Parathyroid adenoma (tissue), 2 donors: Measurements from ENCODE around the gene FURIN.

ENCODE experiments used
- H2AFZ ChIP-seq: fragments of 300-600 bp; sonication (generic); one replicate; pipeline ENCODE4 v1.7.0; 2017; ENCODE audit warnings: antibody characterized with exemption, mild to moderate bottlenecking
- H3K27ac ChIP-seq: fragments of 300-600 bp; sonication (generic); one replicate; pipeline ENCODE4 v1.7.0; 2017
- H3K27me3 ChIP-seq: fragments of 300-600 bp; sonication (generic); one replicate; pipeline ENCODE4 v1.7.0; 2017; ENCODE audit warnings: low read length; ENCODE audit not compliant: control insufficient read depth, insufficient read depth
- H3K36me3 ChIP-seq: fragments of 300-600 bp; sonication (generic); one replicate; pipeline ENCODE4 v1.7.0; 2017; ENCODE audit warnings: low read length; ENCODE audit not compliant: control insufficient read depth, insufficient read depth
- H3K4me1 ChIP-seq: fragments of 300-600 bp; sonication (generic); one replicate; pipeline ENCODE4 v1.7.0; 2017; ENCODE audit warnings: control low read depth
- H3K4me2 ChIP-seq: fragments of 300-600 bp; sonication (generic); one replicate; pipeline ENCODE4 v1.7.0; 2017; ENCODE audit warnings: low read length
- H3K4me3 ChIP-seq: fragments of 300-600 bp; sonication (generic); one replicate; pipeline ENCODE4 v1.7.0; 2017; ENCODE audit warnings: low read depth, low read length
- H3K79me2 ChIP-seq: fragments of 300-600 bp; sonication (generic); one replicate; pipeline ENCODE4 v1.7.0; 2017; ENCODE audit warnings: control low read depth
- H3K9ac ChIP-seq: fragments of 300-600 bp; sonication (generic); one replicate; pipeline ENCODE4 v1.7.0; 2017; ENCODE audit warnings: mild to moderate bottlenecking
- H3K9me3 ChIP-seq: fragments of 300-600 bp; sonication (generic); one replicate; pipeline ENCODE4 v1.7.0; 2017; ENCODE audit warnings: low read length; ENCODE audit not compliant: control insufficient read depth
- CTCF ChIP-seq: fragments of 300-600 bp; sonication (generic); IDR thresholded peaks from one replicate; pipeline ENCODE4 v1.7.0; 2017; ENCODE audit warnings: antibody characterized with exemption, mild to moderate bottlenecking
- donor health status: primary hyperparathyroidism.

The FURIN gene

GRCh38 chr15:90838139-90838538 is 30.2 kb upstream of the FURIN start:
- Histone ChIP-seq H3K4me1 (no peaks in the 10 kb centered on the region), H3K27me3 (no peaks in the 10 kb centered on the region), H3K36me3 (no peaks in the 10 kb centered on the region), H3K9ac (no peak overlapping the region), H3K79me2 (no peaks in the 10 kb centered on the region), H3K4me2 (no peak overlapping the region), H3K4me3 (no peak overlapping the region), H2AFZ (no peak overlapping the region), H3K27ac (no peak overlapping the region), H3K9me3 (no peaks in the 10 kb centered on the region)
- no peak for TF ChIP-seq CTCF

- no peaks in the 10 kb centered on the region for H3K27me3 ChIP-seq
- H3K9ac ChIP-seq, result no peak overlapping the region
- no peaks in the 10 kb centered on the region for H3K9me3 ChIP-seq
- H3K27ac ChIP-seq, result no peak overlapping the region
- TF ChIP-seq CTCF, result no peak
- H3K4me2 ChIP-seq, result no peak overlapping the region
- no peaks in the 10 kb centered on the region for H3K36me3 ChIP-seq
- no peaks in the 10 kb centered on the region for H3K4me1 ChIP-seq
- H3K4me3 ChIP-seq, result no peak overlapping the region
- no peaks in the 10 kb centered on the region for H3K79me2 ChIP-seq
- no peak overlapping the region for H2AFZ ChIP-seq
Observed at GRCh38 chr15:90838544-90838943, 29.8 kb upstream of the FURIN start.

GRCh38 chr15:90839187-90840071 is 29.0 kb upstream of the FURIN start:
- no peak for TF ChIP-seq CTCF
- peak overlapping the region; percentile 58 for H2AFZ ChIP-seq
- no peak overlapping the region for H3K27ac ChIP-seq
- no peaks in the 10 kb centered on the region for H3K27me3 ChIP-seq
- H3K9ac ChIP-seq, result no peak overlapping the region
- H3K4me3 ChIP-seq, result no peak overlapping the region
- no peak overlapping the region for H3K4me2 ChIP-seq
- H3K9me3 ChIP-seq, result no peaks in the 10 kb centered on the region
- no peaks in the 10 kb centered on the region for H3K4me1 ChIP-seq
- no peaks in the 10 kb centered on the region for H3K36me3 ChIP-seq
- no peaks in the 10 kb centered on the region for H3K79me2 ChIP-seq

GRCh38 chr15:90840157-90840855 is 28.1 kb upstream of the FURIN start:
- Histone ChIP-seq H2AFZ (no peak overlapping the region), H3K9me3 (no peaks in the 10 kb centered on the region), H3K27me3 (no peaks in the 10 kb centered on the region), H3K27ac (no peak overlapping the region), H3K36me3 (no peaks in the 10 kb centered on the region), H3K9ac (no peak overlapping the region), H3K4me2 (no peak overlapping the region), H3K4me3 (no peak overlapping the region), H3K4me1 (no peaks in the 10 kb centered on the region), H3K79me2 (no peaks in the 10 kb centered on the region)
- TF ChIP-seq CTCF, result no peak
